ENCODE results near the gene CHRD.

DNA sequence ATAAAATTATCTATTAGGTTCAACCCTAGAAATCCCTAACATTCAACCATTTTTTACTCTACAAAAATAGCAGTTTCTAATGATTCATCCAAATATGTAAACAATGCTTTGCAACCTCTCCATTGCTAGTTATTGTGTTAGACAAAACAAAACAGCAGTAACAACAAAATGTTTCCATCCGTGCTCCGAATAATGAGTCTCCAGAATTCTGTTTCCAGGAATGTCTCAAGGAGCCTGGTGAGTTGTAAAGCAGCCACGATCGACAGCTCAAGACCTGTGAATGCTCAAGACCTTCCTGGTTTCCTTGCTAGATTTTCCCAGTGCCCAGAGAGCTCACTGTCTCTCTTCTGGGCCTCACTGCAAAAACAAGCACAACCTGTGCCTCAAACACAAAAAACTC lies 49.9 kb downstream of the CHRD start:
- TF ChIP-seq EZH2phosphoT487 (IDR thresholded peaks at IDR 0.05; ENCODE audit: borderline replicate concordance, low read length) = no peak
- TF ChIP-seq, protein P1, sequence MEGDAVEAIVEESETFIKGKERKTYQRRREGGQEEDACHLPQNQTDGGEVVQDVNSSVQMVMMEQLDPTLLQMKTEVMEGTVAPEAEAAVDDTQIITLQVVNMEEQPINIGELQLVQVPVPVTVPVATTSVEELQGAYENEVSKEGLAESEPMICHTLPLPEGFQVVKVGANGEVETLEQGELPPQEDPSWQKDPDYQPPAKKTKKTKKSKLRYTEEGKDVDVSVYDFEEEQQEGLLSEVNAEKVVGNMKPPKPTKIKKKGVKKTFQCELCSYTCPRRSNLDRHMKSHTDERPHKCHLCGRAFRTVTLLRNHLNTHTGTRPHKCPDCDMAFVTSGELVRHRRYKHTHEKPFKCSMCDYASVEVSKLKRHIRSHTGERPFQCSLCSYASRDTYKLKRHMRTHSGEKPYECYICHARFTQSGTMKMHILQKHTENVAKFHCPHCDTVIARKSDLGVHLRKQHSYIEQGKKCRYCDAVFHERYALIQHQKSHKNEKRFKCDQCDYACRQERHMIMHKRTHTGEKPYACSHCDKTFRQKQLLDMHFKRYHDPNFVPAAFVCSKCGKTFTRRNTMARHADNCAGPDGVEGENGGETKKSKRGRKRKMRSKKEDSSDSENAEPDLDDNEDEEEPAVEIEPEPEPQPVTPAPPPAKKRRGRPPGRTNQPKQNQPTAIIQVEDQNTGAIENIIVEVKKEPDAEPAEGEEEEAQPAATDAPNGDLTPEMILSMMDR (IDR thresholded peaks at IDR 0.05; ENCODE audit: low read depth, low read length, poor library complexity, severe bottlenecking) = no peak

Data from DOHH2 (cell line).